GM12878 (cell line): ENCODE measurements around the gene ZNF629.

Experiments used
- CHD2 ChIP-seq: IDR thresholded peaks from 2 replicates; pipeline ENCODE4 v1.6.1; 2011; ENCODE audit warnings: low read depth, low read length, improper control_type of control experiment, borderline replicate concordance
- CREM ChIP-seq: IDR thresholded peaks from 2 replicates; pipeline ENCODE4 v1.6.1; 2014; ENCODE audit warnings: antibody characterized with exemption, low read depth
- EP300 ChIP-seq, 2 experiments: fragments of 150-350 bp in 1 of 2; IDR thresholded peaks; 2 replicates each; pipeline ENCODE4 v1.6.1; 2011 to 2012; ENCODE audit warnings: low read depth in 2 of 2, low read length in 2 of 2, borderline replicate concordance in 1 of 2, improper control_type of control experiment in 1 of 2, inconsistent platforms in 1 of 2; ENCODE audit not compliant: control insufficient read depth in 1 of 2
- FOS ChIP-seq: IDR thresholded peaks from 3 replicates; pipeline ENCODE4 v1.6.1; 2011; ENCODE audit warnings: borderline replicate concordance; ENCODE audit not compliant: insufficient read length; ENCODE audit errors: extremely low read depth
- NFXL1 ChIP-seq: fragments of 450-650 bp; IDR thresholded peaks from 2 replicates; pipeline ENCODE4 v1.6.1; 2017; ENCODE audit warnings: antibody characterized with exemption, mild to moderate bottlenecking, borderline replicate concordance
- RAD21 ChIP-seq: IDR thresholded peaks from 2 replicates; pipeline ENCODE4 v1.6.1; 2011; ENCODE audit warnings: mild to moderate bottlenecking, low read depth, low read length, moderate library complexity; ENCODE audit not compliant: insufficient read depth
- TF ChIP-seq, protein P1 (sequence below), 3 experiments: IDR thresholded peaks in 2 of 3; conservative IDR thresholded peaks in 1 of 3; 2 replicates each; pipeline ENCODE4 v1.5.1; 2011; ENCODE audit warnings: low read depth in 3 of 3, low read length in 3 of 3, mild to moderate bottlenecking in 3 of 3, control low read depth in 2 of 3, moderate library complexity in 2 of 3, inconsistent platforms in 1 of 3, mixed read lengths in 1 of 3; ENCODE audit not compliant: control insufficient read depth in 2 of 3, insufficient read depth in 1 of 3; ENCODE audit errors: extremely low read depth in 1 of 3

DNA sequence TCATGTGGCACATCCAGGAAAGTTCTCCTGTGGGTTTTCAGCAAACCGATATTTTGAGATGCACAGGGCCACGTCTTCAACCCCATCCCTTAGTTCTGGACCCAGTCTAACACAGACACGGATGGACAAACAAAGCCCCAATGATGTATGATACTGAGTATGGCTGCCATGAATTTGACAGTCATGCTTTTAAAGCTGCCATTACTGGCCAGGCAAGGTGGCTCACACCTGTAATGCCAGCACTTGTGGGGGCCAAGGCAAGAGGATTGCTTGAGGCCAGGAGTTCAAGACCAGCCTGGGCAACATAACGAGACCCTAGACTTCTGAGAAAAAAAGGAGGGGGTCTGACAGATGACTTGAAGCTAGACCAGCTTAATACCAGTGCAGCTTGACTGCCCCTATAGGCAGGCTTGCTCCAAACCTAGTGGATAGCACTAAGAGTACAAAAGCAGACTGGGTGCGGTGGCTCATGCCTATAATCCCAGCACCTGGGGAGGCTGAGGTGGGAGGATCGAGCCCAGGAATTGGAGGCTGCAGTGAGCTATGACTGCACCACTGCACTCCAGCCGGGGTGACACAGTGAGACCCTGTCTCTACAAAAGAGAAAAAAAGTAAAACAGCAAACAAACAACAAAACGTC, 10.8 kb upstream of the ZNF629 start:
- TF ChIP-seq NFXL1: no peak
- no peak for TF ChIP-seq EP300 (IDR thresholded peaks at IDR 0.05; ENCODE audit: borderline replicate concordance in 1 of 2, control insufficient read depth in 1 of 2, low read depth in 2 of 2, low read length in 2 of 2)
- TF ChIP-seq, protein P1, sequence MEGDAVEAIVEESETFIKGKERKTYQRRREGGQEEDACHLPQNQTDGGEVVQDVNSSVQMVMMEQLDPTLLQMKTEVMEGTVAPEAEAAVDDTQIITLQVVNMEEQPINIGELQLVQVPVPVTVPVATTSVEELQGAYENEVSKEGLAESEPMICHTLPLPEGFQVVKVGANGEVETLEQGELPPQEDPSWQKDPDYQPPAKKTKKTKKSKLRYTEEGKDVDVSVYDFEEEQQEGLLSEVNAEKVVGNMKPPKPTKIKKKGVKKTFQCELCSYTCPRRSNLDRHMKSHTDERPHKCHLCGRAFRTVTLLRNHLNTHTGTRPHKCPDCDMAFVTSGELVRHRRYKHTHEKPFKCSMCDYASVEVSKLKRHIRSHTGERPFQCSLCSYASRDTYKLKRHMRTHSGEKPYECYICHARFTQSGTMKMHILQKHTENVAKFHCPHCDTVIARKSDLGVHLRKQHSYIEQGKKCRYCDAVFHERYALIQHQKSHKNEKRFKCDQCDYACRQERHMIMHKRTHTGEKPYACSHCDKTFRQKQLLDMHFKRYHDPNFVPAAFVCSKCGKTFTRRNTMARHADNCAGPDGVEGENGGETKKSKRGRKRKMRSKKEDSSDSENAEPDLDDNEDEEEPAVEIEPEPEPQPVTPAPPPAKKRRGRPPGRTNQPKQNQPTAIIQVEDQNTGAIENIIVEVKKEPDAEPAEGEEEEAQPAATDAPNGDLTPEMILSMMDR (IDR thresholded peaks at IDR 0.05 in 2 of 3, conservative IDR thresholded peaks at IDR 0.05 in 1 of 3; ENCODE audit: control insufficient read depth in 2 of 3, extremely low read depth in 1 of 3, insufficient read depth in 1 of 3, low read depth in 3 of 3, low read length in 3 of 3): peak in 2 of 3 experiments; percentile 6 to 22; a peak in 1 of 6 replicates
- no peak for TF ChIP-seq RAD21
- no peak for TF ChIP-seq CREM
- TF ChIP-seq CHD2: no peak
- no peak for TF ChIP-seq FOS
